Spleen (tissue), 7 donors: ENCODE results near the gene SRCIN1.

Source experiments
- POLR2A ChIP-seq, 3 donors: fragments of 450-650 bp; IDR thresholded peaks; one replicate each; pipeline ENCODE4 v1.5.1; 2017; ENCODE audit warnings: antibody characterized with exemption in 3 of 3, mild to moderate bottlenecking in 1 of 3
- TF ChIP-seq, protein P1 (sequence below), 11 experiments: fragments of 200-600 bp in 7 of 11; fragments of 450-650 bp in 4 of 11; sonication (generic) in 4 of 11; IDR thresholded peaks in 8 of 11; conservative IDR thresholded peaks in 3 of 11; 1 replicate in 7 of 11; 2 replicates in 4 of 11; pipeline versions ENCODE4 v1.4.0 to v1.8.0; 2016 to 2021; ENCODE audit warnings: antibody characterized with exemption in 11 of 11, inconsistent platforms in 4 of 11, mild to moderate bottlenecking in 1 of 11
- donor health status: DM: no; HTN: no; CAD: no; lungs with moderate emphysema.
- donor health status: DM: no; HTN: no; CAD: no.
- donor health status: DM: no; HTN: no; CAD: no.

GRCh38 chr17:38544839-38545209, 60.9 kb downstream of the SRCIN1 start:
- TF ChIP-seq, protein P1, sequence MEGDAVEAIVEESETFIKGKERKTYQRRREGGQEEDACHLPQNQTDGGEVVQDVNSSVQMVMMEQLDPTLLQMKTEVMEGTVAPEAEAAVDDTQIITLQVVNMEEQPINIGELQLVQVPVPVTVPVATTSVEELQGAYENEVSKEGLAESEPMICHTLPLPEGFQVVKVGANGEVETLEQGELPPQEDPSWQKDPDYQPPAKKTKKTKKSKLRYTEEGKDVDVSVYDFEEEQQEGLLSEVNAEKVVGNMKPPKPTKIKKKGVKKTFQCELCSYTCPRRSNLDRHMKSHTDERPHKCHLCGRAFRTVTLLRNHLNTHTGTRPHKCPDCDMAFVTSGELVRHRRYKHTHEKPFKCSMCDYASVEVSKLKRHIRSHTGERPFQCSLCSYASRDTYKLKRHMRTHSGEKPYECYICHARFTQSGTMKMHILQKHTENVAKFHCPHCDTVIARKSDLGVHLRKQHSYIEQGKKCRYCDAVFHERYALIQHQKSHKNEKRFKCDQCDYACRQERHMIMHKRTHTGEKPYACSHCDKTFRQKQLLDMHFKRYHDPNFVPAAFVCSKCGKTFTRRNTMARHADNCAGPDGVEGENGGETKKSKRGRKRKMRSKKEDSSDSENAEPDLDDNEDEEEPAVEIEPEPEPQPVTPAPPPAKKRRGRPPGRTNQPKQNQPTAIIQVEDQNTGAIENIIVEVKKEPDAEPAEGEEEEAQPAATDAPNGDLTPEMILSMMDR (IDR thresholded peaks at IDR 0.05 in 8 of 11, conservative IDR thresholded peaks at IDR 0.05 in 3 of 11) = no peak
- no peak for TF ChIP-seq POLR2A (IDR thresholded peaks at IDR 0.05)
